ENCODE data around the gene HDHD2.

Gene HDHD2

GRCh38 chr18:47087676-47088075 lies 62.6 kb downstream of the HDHD2 start:
- no peak for TF ChIP-seq EZH2phosphoT487 (IDR thresholded peaks at IDR 0.05; ENCODE audit: borderline replicate concordance)
- no peak for TF ChIP-seq CTCF (conservative IDR thresholded peaks at IDR 0.05; ENCODE audit: low read length)
- no peaks in the 10 kb centered on the region for H3K4me1 ChIP-seq (ENCODE audit: insufficient read depth, low read length, poor library complexity, severe bottlenecking)
- no peak overlapping the region for H3K4me2 ChIP-seq (ENCODE audit: low read depth, low read length, poor library complexity, severe bottlenecking)
- H3K9ac ChIP-seq (ENCODE audit: low read depth, low read length, poor library complexity, severe bottlenecking) = no peak overlapping the region
- no peaks in the 10 kb centered on the region for H3K36me3 ChIP-seq (ENCODE audit: insufficient read depth, low read length)
- no peaks in the 10 kb centered on the region for H3K79me2 ChIP-seq (ENCODE audit: insufficient read depth, low read length)
- no peaks in the 10 kb centered on the region for H3F3A ChIP-seq (ENCODE audit: low read depth)
- no peak overlapping the region for H2AFZ ChIP-seq (ENCODE audit: low read length)
- H3K9me3 ChIP-seq (ENCODE audit: insufficient read depth, low read depth, low read length) = no peaks in the 10 kb centered on the region
- no peaks in the 10 kb centered on the region for H3K9me2 ChIP-seq (replicated peaks; ENCODE audit: low read depth, low read length)
- no peaks in the 10 kb centered on the region for H4K20me1 ChIP-seq (ENCODE audit: insufficient read depth, low read length, poor library complexity, severe bottlenecking)
- H3K4me3 ChIP-seq (ENCODE audit: low read length, poor library complexity, severe bottlenecking) = no peak overlapping the region
- H3K27me3 ChIP-seq (ENCODE audit: insufficient read depth, low read length, poor library complexity, severe bottlenecking) = no peaks in the 10 kb centered on the region

GRCh38 chr18:47081578-47081977 lies 68.7 kb downstream of the HDHD2 start:
- H3F3A ChIP-seq (ENCODE audit: low read depth) = no peaks in the 10 kb centered on the region
- no peaks in the 10 kb centered on the region for H3K9me2 ChIP-seq (replicated peaks; ENCODE audit: low read depth, low read length)
- no peaks in the 10 kb centered on the region for H3K9me3 ChIP-seq (ENCODE audit: insufficient read depth, low read depth, low read length)
- H3K9ac ChIP-seq (ENCODE audit: low read depth, low read length, poor library complexity, severe bottlenecking) = no peak overlapping the region
- no peaks in the 10 kb centered on the region for H3K4me1 ChIP-seq (ENCODE audit: insufficient read depth, low read length, poor library complexity, severe bottlenecking)
- H3K4me2 ChIP-seq (ENCODE audit: low read depth, low read length, poor library complexity, severe bottlenecking) = no peak overlapping the region
- H3K4me3 ChIP-seq (ENCODE audit: low read length, poor library complexity, severe bottlenecking) = no peak overlapping the region
- no peaks in the 10 kb centered on the region for H3K79me2 ChIP-seq (ENCODE audit: insufficient read depth, low read length)
- no peak for TF ChIP-seq CTCF (conservative IDR thresholded peaks at IDR 0.05; ENCODE audit: low read length)
- TF ChIP-seq EZH2phosphoT487 (IDR thresholded peaks at IDR 0.05; ENCODE audit: borderline replicate concordance) = no peak
- H3K27me3 ChIP-seq (ENCODE audit: insufficient read depth, low read length, poor library complexity, severe bottlenecking) = no peaks in the 10 kb centered on the region
- no peaks in the 10 kb centered on the region for H3K36me3 ChIP-seq (ENCODE audit: insufficient read depth, low read length)
- no peak overlapping the region for H2AFZ ChIP-seq (ENCODE audit: low read length)
- H4K20me1 ChIP-seq (ENCODE audit: insufficient read depth, low read length, poor library complexity, severe bottlenecking) = no peaks in the 10 kb centered on the region

- H3K36me3 ChIP-seq (ENCODE audit: insufficient read depth, low read length) = no peaks in the 10 kb centered on the region
These were observed 69.4 kb downstream of the HDHD2 start for GRCh38 chr18:47080872-47081271.

More at GRCh38 chr18:47080872-47081271, 69.4 kb downstream of the HDHD2 start:
- Histone ChIP-seq H3K4me3 (ENCODE audit: low read length, poor library complexity, severe bottlenecking) (no peak overlapping the region), H3K4me2 (ENCODE audit: low read depth, low read length, poor library complexity, severe bottlenecking) (no peak overlapping the region), H3K27me3 (ENCODE audit: insufficient read depth, low read length, poor library complexity, severe bottlenecking) (no peaks in the 10 kb centered on the region), H3K79me2 (ENCODE audit: insufficient read depth, low read length) (no peaks in the 10 kb centered on the region), H3K9me2 (replicated peaks; ENCODE audit: low read depth, low read length) (no peaks in the 10 kb centered on the region), H3F3A (ENCODE audit: low read depth) (no peaks in the 10 kb centered on the region), H2AFZ (ENCODE audit: low read length) (no peak overlapping the region), H3K9ac (ENCODE audit: low read depth, low read length, poor library complexity, severe bottlenecking) (no peak overlapping the region), H3K4me1 (ENCODE audit: insufficient read depth, low read length, poor library complexity, severe bottlenecking) (no peaks in the 10 kb centered on the region), H4K20me1 (ENCODE audit: insufficient read depth, low read length, poor library complexity, severe bottlenecking) (no peaks in the 10 kb centered on the region), H3K9me3 (ENCODE audit: insufficient read depth, low read depth, low read length) (no peaks in the 10 kb centered on the region)
- TF ChIP-seq EZH2phosphoT487 (IDR thresholded peaks at IDR 0.05; ENCODE audit: borderline replicate concordance) = no peak
- no peak for TF ChIP-seq CTCF (conservative IDR thresholded peaks at IDR 0.05; ENCODE audit: low read length)
